Measurements from ENCODE around the gene TSHR. TPM values are rescaled to one million over a fixed set of nuclear protein-coding genes. Genes with fewer than 3 reads are reported as not detected.

The TSHR gene
- polyA plus RNA-seq, 1 donor = 0.65 TPM

GRCh38 chr14:81177225-81177624 lies 221.8 kb downstream of the TSHR start:
- no peak for DNase-seq (ENCODE audit: low read depth)

GRCh38 chr14:81178063-81178462 lies 222.6 kb downstream of the TSHR start:
- DNase-seq (ENCODE audit: low read depth) = no peak

DNA sequence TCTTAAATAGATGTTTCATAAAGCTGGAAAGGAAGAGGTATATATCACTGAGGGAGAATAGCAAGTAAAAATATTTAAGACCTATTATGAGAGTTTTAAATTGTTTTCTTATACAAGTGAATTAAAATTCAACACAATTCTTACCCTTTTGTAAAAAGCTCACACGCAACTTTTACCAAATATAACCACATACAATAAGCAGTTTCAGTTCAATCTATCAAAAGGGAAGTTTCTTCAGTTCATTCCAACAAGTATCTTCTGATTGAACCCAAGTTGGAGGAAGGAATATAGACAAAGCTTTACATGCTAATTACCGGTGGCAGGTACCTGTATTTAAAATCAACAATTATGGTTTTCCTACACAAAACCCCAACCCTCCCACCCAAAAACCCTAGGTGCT lies 224.2 kb downstream of the TSHR start:
- DNase-seq (ENCODE audit: low read depth) = no peak

DNA sequence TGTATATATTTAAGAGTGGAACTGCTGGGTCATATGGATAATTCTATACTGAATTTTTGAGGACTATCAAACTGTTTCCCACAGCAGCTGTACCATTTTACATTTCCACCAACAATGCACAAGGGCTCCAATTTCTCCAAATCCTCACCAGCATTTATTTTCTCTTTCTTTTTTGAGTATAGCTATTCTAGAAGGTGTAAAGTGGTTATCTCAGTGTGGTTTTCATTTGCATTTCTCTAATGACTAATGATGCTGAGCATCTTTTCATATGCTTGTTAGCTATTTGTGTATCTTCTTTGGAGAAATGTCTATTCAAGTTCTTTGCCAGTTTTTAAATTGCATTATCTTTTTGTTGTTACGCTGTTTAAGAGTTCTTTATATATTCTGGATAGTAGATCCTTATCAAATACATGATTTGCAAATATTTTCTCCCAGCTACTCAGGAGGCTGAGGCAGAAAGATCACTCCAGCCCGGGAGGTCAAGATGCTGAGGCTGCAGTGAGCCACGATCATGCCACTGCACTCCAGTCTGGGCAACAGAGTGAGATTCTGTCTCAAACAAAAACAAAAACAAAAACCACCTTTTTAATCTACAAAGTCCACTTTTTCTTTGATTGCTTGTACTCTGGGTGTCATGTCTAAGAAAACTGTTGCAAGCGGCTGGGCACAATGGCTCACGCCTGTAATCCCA lies 232.6 kb downstream of the TSHR start:
- DNase-seq (ENCODE audit: low read depth) = no peak

DNA sequence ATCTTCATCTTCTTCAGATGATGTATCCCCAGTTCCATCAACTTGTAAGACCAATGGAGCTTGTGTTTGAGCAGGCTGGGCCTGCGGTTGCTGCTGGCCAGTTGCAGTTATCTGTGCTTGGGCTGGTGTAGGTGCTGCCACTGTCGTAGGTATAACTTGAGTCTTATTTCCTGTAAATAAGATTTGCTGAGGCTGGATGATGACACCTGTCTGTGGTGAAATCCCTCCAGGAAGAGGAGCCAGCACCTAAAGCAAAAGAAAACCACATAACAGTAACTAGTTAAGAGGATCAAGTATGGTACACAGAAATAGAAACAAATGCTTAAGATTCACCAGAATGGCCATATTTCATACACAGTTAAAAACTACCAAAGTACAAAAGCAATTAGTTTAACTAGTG lies 237.2 kb downstream of the TSHR start:
- DNase-seq (ENCODE audit: low read depth) = no peak

DNA sequence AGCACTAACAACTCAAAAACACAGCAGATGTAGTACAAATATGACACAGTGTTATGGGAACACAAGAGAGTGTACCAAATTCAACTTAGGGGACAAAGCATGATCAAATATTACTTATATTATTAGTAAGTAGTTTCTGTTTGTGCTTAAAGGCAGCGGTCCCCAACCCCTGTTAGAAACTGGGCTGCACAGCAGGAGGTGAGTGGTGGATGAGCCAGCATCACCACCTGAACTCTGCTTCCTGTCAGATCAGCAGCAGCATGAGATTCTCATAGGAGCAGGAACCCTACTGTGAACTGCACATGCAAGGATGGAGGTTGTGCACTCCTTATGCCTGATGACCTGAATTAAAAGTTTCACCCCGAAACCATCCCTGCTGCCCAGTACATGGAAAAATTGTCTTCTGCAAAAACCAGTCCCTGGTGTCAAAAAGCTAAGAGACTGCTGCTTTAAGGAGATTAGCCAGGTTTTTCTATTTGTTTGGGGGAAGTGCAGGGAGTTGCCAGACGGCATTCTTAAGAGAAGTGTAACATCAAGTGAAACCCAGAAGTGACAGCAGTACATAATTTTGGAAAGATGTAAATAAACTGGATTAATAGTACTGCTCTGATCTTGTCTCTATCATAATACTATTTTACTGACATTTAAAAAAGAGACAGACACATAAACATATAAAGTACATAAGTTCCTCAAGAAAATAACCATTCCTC lies 238.7 kb downstream of the TSHR start:
- DNase-seq (ENCODE audit: low read depth) = no peak

Other genes with a start within 250 kb of the TSHR start
- 3.3 TPM for gene CEP128, start 13.9 kb upstream of the TSHR start, polyA plus RNA-seq (ENCODE audit: insufficient read length)

Data from forelimb muscle (tissue), 1 donor.